Measurements from ENCODE around the gene TAF1C.

DNA sequence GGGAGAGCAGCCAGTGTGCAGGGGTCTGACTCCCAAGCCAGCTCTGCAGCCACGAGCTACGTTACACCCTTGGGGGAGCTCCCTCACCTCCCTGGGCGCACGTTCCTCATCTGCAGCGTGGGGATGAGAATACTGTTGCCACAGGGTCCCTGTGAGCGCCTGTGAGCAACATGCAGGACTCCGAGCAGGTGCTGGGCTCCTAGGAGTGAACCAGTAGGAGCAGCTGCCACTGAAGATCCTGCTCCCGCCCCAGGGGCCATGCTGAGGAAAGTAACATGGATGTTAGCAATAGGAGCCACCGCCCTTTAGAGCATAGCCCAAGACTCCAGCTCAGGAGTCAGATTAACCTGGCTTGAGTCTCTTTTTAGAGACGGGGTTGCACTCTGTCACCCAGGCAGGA lies 25.8 kb downstream of the TAF1C start:
- TF ChIP-seq, protein P1, sequence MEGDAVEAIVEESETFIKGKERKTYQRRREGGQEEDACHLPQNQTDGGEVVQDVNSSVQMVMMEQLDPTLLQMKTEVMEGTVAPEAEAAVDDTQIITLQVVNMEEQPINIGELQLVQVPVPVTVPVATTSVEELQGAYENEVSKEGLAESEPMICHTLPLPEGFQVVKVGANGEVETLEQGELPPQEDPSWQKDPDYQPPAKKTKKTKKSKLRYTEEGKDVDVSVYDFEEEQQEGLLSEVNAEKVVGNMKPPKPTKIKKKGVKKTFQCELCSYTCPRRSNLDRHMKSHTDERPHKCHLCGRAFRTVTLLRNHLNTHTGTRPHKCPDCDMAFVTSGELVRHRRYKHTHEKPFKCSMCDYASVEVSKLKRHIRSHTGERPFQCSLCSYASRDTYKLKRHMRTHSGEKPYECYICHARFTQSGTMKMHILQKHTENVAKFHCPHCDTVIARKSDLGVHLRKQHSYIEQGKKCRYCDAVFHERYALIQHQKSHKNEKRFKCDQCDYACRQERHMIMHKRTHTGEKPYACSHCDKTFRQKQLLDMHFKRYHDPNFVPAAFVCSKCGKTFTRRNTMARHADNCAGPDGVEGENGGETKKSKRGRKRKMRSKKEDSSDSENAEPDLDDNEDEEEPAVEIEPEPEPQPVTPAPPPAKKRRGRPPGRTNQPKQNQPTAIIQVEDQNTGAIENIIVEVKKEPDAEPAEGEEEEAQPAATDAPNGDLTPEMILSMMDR (IDR thresholded peaks at IDR 0.05): no peak
- TF ChIP-seq POLR2A (IDR thresholded peaks at IDR 0.05): no peak

Measured in heart left ventricle (tissue), 13 donors.